ENCODE data around the gene PADI4.

DNA sequence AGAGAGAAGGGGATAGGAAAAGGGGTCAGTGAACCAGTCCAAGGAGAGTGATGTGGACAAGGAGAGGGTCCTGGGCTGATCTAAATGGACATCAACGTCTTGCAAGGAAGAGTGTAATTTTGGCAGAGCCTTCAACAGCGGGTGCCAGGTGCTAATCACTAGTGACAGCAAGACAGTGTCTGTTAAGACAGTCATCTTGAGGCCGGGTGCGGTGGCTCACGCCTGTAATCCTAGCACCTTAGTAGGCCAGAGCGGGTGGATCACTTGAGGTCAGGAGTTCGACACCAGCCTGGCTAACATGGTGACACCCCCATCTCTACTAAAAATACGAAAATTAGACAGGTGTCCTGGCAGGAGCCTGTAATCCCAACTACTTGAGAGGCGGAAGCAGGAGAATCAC, 51.8 kb downstream of the PADI4 start:
- TF ChIP-seq, protein P1, sequence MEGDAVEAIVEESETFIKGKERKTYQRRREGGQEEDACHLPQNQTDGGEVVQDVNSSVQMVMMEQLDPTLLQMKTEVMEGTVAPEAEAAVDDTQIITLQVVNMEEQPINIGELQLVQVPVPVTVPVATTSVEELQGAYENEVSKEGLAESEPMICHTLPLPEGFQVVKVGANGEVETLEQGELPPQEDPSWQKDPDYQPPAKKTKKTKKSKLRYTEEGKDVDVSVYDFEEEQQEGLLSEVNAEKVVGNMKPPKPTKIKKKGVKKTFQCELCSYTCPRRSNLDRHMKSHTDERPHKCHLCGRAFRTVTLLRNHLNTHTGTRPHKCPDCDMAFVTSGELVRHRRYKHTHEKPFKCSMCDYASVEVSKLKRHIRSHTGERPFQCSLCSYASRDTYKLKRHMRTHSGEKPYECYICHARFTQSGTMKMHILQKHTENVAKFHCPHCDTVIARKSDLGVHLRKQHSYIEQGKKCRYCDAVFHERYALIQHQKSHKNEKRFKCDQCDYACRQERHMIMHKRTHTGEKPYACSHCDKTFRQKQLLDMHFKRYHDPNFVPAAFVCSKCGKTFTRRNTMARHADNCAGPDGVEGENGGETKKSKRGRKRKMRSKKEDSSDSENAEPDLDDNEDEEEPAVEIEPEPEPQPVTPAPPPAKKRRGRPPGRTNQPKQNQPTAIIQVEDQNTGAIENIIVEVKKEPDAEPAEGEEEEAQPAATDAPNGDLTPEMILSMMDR (conservative IDR thresholded peaks at IDR 0.05): no peak
- TF ChIP-seq EZH2 (IDR thresholded peaks at IDR 0.05; ENCODE audit: low read depth): no peak
